ENCODE results near the gene SAMD1.

- TF ChIP-seq CTCF (IDR thresholded peaks at IDR 0.05) = no peak
- no peak for TF ChIP-seq POLR2A (IDR thresholded peaks at IDR 0.05)
These were observed 16.3 kb upstream of the SAMD1 start for GRCh38 chr19:14106840-14107239.
